Upper lobe of right lung (tissue), 1 donor: ENCODE data around the gene USP34. TPM values are rescaled to one million over a fixed set of nuclear protein-coding genes. Genes with fewer than 3 reads are reported as not detected.

ENCODE experiments used
- ATAC-seq: fragments of 200-7000 bp; cut with Tn5 transposase; one replicate; pipeline ENCODE4 v1.9.1; 2020; ENCODE audit warnings: mild to moderate bottlenecking, moderate library complexity
- DNase-seq: peaks from one replicate; pipeline ENCODE4 v3.0.0-alpha.2; 2020
- H3K27ac ChIP-seq: fragments of 200-600 bp; one replicate; pipeline ENCODE4 v1.8.0; 2022
- H3K27me3 ChIP-seq: fragments of 200-600 bp; one replicate; pipeline ENCODE4 v1.8.0; 2022; ENCODE audit warnings: mild to moderate bottlenecking
- H3K36me3 ChIP-seq: fragments of 200-600 bp; one replicate; pipeline ENCODE4 v1.8.0; 2022
- H3K4me1 ChIP-seq: fragments of 200-600 bp; one replicate; pipeline ENCODE4 v1.8.0; 2022
- H3K4me3 ChIP-seq: fragments of 200-600 bp; one replicate; pipeline ENCODE4 v1.8.0; 2022; ENCODE audit warnings: mild to moderate bottlenecking
- H3K9me3 ChIP-seq: fragments of 200-600 bp; one replicate; pipeline ENCODE4 v1.8.0; 2022
- intact Hi-C: fragments of 100-400 bp; cut with DNase I; formaldehyde crosslinking; loops from one replicate; pipeline ENCODE4 v1.11.0; 2022
- total RNA-seq: library from RNA; stranded (reverse); fragmentation: NEBNext Ultra II Directional; extraction: Animal tissue kit (Norgen Biotek cat#: 25700); gene quantifications from one replicate; pipeline ENCODE4 v1.2.1, GENCODE V29; 2021
- TF ChIP-seq, protein P1 (sequence below): fragments of 200-600 bp; IDR thresholded peaks from one replicate; pipeline ENCODE4 v1.8.0; 2022; ENCODE audit warnings: antibody characterized with exemption
- donor health status: DM: no; HTN: yes; CAD: no; lungs with severe emphysema.

The USP34 gene
- total RNA-seq, 1 donor from 2014 or later: 112 TPM

DNA sequence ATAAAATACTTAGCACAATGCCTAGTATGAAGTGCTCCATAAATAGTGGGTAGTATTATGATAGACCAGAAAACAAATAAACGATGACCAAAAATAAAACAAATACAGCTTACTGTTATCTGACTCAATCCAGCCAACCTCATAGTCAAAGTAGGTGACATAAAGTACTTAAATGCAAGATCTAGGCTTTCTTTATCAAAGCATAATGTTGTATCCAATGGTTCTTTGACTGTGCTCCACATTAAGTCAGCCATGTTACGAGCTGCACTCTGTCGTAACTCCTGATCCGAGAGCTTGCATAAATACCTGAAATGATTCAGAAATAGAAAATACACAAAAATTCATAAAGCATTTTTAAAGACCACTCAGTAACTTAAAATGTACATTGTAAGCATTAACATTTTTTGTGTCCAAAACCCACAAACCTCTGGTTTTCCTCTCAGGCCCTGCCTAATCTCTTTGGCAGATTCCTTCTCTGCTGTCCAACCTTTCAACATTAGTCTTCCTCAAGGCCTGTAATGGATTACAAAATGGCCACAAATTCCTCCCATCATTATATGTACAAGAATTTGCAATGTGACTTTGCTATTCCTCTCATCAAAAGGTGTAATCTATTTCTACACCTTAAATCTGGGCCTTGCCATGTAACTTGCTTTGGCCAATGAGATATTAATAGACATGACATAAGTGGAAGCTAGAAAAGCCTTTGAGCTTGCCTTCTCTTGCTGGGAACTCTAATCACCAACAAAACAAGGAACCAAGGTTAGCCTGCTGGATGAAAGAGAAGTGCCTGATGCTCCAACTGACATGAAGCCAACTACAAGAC lies 90.6 kb downstream of the USP34 start:
- TF ChIP-seq, protein P1, sequence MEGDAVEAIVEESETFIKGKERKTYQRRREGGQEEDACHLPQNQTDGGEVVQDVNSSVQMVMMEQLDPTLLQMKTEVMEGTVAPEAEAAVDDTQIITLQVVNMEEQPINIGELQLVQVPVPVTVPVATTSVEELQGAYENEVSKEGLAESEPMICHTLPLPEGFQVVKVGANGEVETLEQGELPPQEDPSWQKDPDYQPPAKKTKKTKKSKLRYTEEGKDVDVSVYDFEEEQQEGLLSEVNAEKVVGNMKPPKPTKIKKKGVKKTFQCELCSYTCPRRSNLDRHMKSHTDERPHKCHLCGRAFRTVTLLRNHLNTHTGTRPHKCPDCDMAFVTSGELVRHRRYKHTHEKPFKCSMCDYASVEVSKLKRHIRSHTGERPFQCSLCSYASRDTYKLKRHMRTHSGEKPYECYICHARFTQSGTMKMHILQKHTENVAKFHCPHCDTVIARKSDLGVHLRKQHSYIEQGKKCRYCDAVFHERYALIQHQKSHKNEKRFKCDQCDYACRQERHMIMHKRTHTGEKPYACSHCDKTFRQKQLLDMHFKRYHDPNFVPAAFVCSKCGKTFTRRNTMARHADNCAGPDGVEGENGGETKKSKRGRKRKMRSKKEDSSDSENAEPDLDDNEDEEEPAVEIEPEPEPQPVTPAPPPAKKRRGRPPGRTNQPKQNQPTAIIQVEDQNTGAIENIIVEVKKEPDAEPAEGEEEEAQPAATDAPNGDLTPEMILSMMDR: no peak
- no peak overlapping the region for H3K4me3 ChIP-seq
- H3K36me3 ChIP-seq: peaks cover 56% of the 10 kb centered on the region
- ATAC-seq (no peak), DNase-seq (no peak)
- no peak overlapping the region for H3K27ac ChIP-seq
- intact Hi-C loops: no loop called here
- H3K27me3 ChIP-seq: no peaks in the 10 kb centered on the region
- no peaks in the 10 kb centered on the region for H3K4me1 ChIP-seq
- H3K9me3 ChIP-seq: no peaks in the 10 kb centered on the region

- H3K9me3 ChIP-seq: no peaks in the 10 kb centered on the region
- no peak for ATAC-seq
- no peak overlapping the region for H3K4me3 ChIP-seq
- no peak for DNase-seq
- no peaks in the 10 kb centered on the region for H3K4me1 ChIP-seq
- TF ChIP-seq, protein P1: no peak
- H3K36me3 ChIP-seq: peaks cover 64% of the 10 kb centered on the region
- intact Hi-C loops: no loop called here
- no peaks in the 10 kb centered on the region for H3K27me3 ChIP-seq
- no peak overlapping the region for H3K27ac ChIP-seq
Measured at GRCh38 chr2:61379521-61379920, 91.4 kb downstream of the USP34 start.

DNA sequence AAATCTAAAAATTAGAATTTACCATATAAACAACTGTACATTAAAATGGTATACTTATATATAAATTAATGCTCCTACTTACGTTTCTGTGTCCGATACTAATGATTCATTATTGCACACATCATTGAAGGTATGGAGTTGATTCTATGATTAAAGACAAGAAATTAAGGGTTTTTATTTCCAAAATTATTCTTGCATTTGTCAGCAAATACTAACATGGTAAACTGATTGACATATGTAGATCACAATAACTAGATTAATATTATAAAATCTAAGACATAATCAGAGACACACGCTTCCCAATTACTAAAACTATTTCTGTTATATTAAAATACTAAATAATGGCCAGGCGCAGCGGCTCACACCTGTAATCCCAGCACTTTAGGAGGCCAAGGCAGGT lies 92.6 kb downstream of the USP34 start:
- intact Hi-C loops: no loop called here
- ATAC-seq (no peak), DNase-seq (no peak)
- Histone ChIP-seq H3K27me3 (no peaks in the 10 kb centered on the region), H3K9me3 (no peaks in the 10 kb centered on the region), H3K27ac (no peak overlapping the region), H3K4me3 (no peak overlapping the region), H3K36me3 (peaks cover 72% of the 10 kb centered on the region), H3K4me1 (no peaks in the 10 kb centered on the region)
- TF ChIP-seq, protein P1: no peak

GRCh38 chr2:61377046-61377445 lies 93.8 kb downstream of the USP34 start:
- TF ChIP-seq, protein P1: no peak
- intact Hi-C loops: no loop called here
- DNase-seq (no peak), ATAC-seq (no peak)
- Histone ChIP-seq H3K36me3 (peaks cover 64% of the 10 kb centered on the region), H3K9me3 (no peaks in the 10 kb centered on the region), H3K27ac (no peak overlapping the region), H3K4me1 (no peaks in the 10 kb centered on the region), H3K27me3 (no peaks in the 10 kb centered on the region), H3K4me3 (no peak overlapping the region)

GRCh38 chr2:61376211-61376610 lies 94.7 kb downstream of the USP34 start:
- no peaks in the 10 kb centered on the region for H3K27me3 ChIP-seq
- no peaks in the 10 kb centered on the region for H3K9me3 ChIP-seq
- H3K27ac ChIP-seq: no peak overlapping the region
- DNase-seq (no peak), ATAC-seq (no peak)
- intact Hi-C loops: no loop called here
- TF ChIP-seq, protein P1: no peak
- no peaks in the 10 kb centered on the region for H3K4me1 ChIP-seq
- H3K36me3 ChIP-seq: peaks cover 65% of the 10 kb centered on the region
- H3K4me3 ChIP-seq: no peak overlapping the region
